Naive thymus-derived CD8-positive, alpha-beta T cell (primary cell): ENCODE results near the gene CELF4. TPM values are rescaled to one million over a fixed set of nuclear protein-coding genes. Genes with fewer than 3 reads are reported as not detected.
A peak's percentile ranks its signal among the peaks of the same experiment; 100 is the strongest.

Source experiments
- ATAC-seq, 2 donors: fragments of 150-1000 bp; cut with Tn5 transposase in 1 of 2; sonication (Bioruptor Pico), chemical (Tn5 transposase) in 1 of 2; 1 replicate in 1 of 2; 2 replicates in 1 of 2; pipeline ENCODE4 v1.10.0; 2021; ENCODE audit warnings: mild to moderate bottlenecking in 2 of 2, moderate library complexity in 2 of 2
- POLR2A ChIA-PET: fragments of 350-600 bp; sonication (Branson Sonifier 250); formaldehyde crosslinking; loops from one replicate; lab custom pipeline; 2021; ENCODE audit warnings: antibody characterized with exemption; lab: Charles Lee
- DNase-seq, 10 donors: peaks; one replicate each; pipeline versions ENCODE4 v3.0.0 to v3.0.0-alpha.2; 2020 to 2022
- H3K27ac Mint-ChIP-seq, 10 donors: one replicate each; pipeline ENCODE4 v1.8.0; 2020 to 2022; ENCODE audit warnings: mild to moderate bottlenecking in 10 of 10, mixed read lengths in 10 of 10, moderate library complexity in 4 of 10, inconsistent platforms in 1 of 10
- H3K27me3 Mint-ChIP-seq, 5 donors: one replicate each; pipeline ENCODE4 v1.8.0; 2021 to 2022; ENCODE audit warnings: mixed read lengths in 5 of 5
- H3K36me3 Mint-ChIP-seq, 3 donors: one replicate each; pipeline ENCODE4 v1.8.0; 2020 to 2022; ENCODE audit warnings: mixed read lengths in 3 of 3, mild to moderate bottlenecking in 2 of 3, inconsistent platforms in 1 of 3
- H3K4me1 Mint-ChIP-seq, 4 donors: one replicate each; pipeline ENCODE4 v1.8.0; 2021 to 2022; ENCODE audit warnings: mixed read lengths in 4 of 4
- H3K4me3 Mint-ChIP-seq, 10 donors: one replicate each; pipeline ENCODE4 v1.8.0; 2020 to 2022; ENCODE audit warnings: mild to moderate bottlenecking in 10 of 10, mixed read lengths in 10 of 10, moderate library complexity in 6 of 10, inconsistent platforms in 1 of 10
- H3K9me3 Mint-ChIP-seq, 9 donors: one replicate each; pipeline ENCODE4 v1.8.0; 2020 to 2022; ENCODE audit warnings: mixed read lengths in 9 of 9, mild to moderate bottlenecking in 3 of 9, inconsistent platforms in 1 of 9, moderate library complexity in 1 of 9
- polyA plus RNA-seq, 3 donors: library from polyadenylated mRNA; unstranded; fragments of 300-500 nt; fragmentation: Illumina TruSeq; gene quantifications; one replicate each; pipeline ENCODE4 v1.2.3, GENCODE V29; 2021
- total RNA-seq, 8 experiments: library from RNA in 2 of 8; stranded (reverse) in 2 of 8; gene quantifications; one replicate each; pipeline ENCODE4 v1.2.3 and lab custom pipeline; 2021 to 2026

Gene CELF4
- total and polyA plus RNA-seq, 5 experiments from 2014 or later, result 0.08 to 0.43 TPM; not detected in 3

DNA sequence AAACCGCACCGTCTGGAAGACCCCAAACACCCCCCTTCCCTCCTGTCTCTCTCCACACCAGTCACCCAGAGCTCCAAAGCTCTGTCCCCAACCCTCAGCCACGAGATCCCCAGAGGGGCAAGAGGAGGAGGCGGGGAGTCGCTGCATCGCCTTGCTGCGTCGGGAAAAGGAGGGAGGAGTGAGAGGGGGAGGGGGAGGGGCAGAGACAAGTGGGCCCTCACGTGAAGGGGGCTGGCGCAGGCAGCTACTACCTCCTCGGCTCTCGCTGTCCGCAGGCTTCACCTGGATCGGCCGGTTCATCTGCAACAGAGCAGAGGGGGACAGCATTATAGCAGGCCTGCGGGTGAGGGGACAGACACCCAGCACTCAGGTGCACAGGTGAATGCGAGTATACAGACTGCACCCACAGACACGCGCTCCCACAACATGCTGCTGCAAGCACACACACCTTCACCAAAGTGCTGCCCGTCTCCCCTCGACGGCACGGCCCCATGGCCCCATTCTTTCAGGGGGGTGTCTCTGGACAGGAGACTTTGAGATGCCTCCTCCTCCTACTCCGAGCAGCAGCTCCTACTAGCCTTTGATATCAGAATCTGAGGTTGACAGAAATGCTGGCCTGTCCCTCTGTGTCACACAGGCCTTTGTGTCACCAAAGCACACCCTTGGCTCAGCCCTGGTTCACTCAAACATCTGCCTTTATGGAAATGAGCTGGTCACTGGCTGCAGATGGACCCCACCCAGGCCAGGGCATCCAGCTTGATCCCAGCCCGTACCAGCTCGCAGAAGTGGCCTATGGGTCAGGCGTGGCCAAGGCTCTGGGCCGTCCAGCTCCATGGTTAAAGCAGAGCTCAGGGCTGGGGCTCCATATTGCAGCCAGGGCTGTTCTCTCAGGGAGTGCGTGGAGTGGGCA lies 243.8 kb downstream of the CELF4 start:
- H3K27me3 Mint-ChIP-seq, result peaks cover 0 to 6% (median 1%) of the 10 kb centered on the region in 5 donors
- no peaks in the 10 kb centered on the region for H3K4me1 Mint-ChIP-seq
- H3K27ac Mint-ChIP-seq, result no peak overlapping the region
- ATAC-seq, result no peak
- no peaks in the 10 kb centered on the region for H3K36me3 Mint-ChIP-seq
- H3K9me3 Mint-ChIP-seq, result peaks cover 0 to 2% (median 0%) of the 10 kb centered on the region in 9 donors
- POLR2A ChIA-PET, result no interaction called here
- no peak for DNase-seq
- no peak overlapping the region for H3K4me3 Mint-ChIP-seq

DNA sequence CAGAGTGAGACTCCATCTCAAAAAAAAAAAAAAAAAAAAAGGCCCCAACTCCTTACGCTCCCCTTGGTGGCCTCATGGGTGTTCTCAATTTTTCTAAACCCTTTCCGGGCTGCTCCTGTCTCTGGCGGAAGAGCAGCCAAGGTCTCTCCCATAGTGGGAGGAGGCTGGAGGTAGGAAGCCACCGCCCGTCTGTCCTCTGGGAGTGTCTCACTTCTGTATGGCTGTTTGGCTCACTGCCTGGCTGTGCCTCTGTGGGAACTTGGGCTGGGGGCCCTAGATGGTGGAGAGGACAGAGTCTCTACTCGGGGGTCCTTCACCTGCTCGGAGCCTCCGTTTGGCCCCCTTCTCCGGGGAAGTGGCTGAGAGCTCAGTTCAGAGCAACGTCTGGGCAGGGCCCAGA lies 245.3 kb downstream of the CELF4 start:
- Mint-ChIP-seq H3K36me3 (no peaks in the 10 kb centered on the region), H3K4me1 (peaks cover 0 to under 1% (median 0%) of the 10 kb centered on the region in 4 donors), H3K9me3 (peaks cover 0 to 2% (median 0%) of the 10 kb centered on the region in 9 donors), H3K4me3 (no peak overlapping the region), H3K27me3 (peaks cover 0 to 4% (median 0%) of the 10 kb centered on the region in 5 donors), H3K27ac (no peak overlapping the region)
- POLR2A ChIA-PET, result no interaction called here
- no peak for ATAC-seq
- DNase-seq, result no peak

DNA sequence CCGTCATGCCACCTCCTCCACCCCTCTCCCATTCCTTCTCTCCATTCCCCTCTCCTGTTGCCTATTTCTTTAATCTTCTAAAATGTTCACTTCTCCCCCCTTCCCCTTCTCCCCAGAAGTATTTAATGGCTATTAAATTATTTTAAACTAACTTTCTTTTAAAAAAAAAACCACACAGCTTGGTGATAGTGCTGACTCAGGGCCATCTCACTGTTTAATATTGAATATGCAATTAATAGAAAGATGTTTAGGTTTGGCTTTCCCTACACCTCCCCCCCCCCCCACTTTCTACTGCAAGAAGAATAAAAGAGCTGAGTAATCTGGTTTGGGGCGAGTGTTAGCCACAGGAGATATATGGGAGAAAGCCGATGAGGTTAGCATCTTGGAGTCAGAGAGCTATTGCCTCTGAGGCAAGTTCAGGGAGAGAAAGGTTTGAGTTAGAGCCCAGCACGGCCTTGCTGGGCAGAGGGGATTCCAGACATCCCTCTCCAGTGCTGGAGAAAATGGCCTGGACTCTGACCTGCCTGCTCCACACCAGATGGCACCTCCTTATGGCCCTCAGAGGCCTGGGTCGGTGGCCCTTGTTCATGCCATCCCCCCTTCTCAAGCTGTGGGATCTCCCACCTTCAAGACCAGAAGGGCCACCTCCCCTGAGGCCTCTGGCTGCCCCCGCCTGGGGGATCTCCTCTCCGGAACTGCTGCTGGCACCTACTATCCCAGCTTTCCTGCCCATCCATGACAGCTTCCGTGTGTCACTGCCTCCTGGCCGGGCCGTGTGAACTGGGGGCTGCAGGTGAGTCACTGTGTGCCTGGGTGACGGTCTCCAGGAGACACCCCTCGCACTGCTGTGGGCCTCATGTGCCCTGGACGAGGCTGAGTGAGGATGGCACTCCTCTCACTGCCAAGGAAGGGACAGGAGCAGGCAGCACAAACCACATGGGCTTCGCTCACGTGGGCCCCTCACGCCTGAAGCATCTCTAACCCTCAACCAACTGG lies 246.9 kb downstream of the CELF4 start:
- no peaks in the 10 kb centered on the region for H3K36me3 Mint-ChIP-seq
- H3K4me3 Mint-ChIP-seq, result no peak overlapping the region
- POLR2A ChIA-PET, result no interaction called here
- DNase-seq (no peak), ATAC-seq (no peak)
- peaks cover 0 to 1% (median 0%) of the 10 kb centered on the region in 4 donors for H3K4me1 Mint-ChIP-seq
- H3K27me3 Mint-ChIP-seq, result peaks cover 0 to 4% (median 0%) of the 10 kb centered on the region in 5 donors
- peaks cover 0 to 2% (median 0%) of the 10 kb centered on the region in 9 donors for H3K9me3 Mint-ChIP-seq
- H3K27ac Mint-ChIP-seq, result no peak overlapping the region

DNA sequence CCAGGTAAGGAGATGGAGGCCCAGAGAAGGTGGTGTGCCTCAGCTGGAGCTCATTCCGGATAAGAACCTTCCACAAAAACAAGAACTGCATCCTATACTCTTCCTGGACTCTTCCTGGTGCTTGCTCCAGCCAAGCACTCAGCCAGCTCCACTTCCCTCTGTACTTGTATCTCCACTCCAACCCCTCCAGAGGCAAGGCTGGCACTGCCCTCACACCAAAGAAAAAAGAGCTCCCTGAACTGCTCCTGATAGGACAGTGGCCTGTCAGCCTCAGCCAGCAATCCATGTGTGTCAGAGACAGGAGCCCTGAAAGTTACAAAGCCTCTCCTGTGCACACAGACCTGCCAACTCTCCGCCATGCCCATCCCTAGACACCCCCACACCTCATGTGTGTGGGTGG lies 248.1 kb downstream of the CELF4 start:
- no peak overlapping the region for H3K4me3 Mint-ChIP-seq
- POLR2A ChIA-PET, result no interaction called here
- DNase-seq (no peak), ATAC-seq (no peak)
- H3K9me3 Mint-ChIP-seq, result no peaks in the 10 kb centered on the region
- H3K27me3 Mint-ChIP-seq, result peaks cover 0 to 2% (median 0%) of the 10 kb centered on the region in 5 donors
- no peaks in the 10 kb centered on the region for H3K36me3 Mint-ChIP-seq
- H3K4me1 Mint-ChIP-seq, result peaks cover 0 to 1% (median 0%) of the 10 kb centered on the region in 4 donors
- H3K27ac Mint-ChIP-seq, result no peak overlapping the region

- ATAC-seq (no peak), DNase-seq (no peak)
- H3K27me3 Mint-ChIP-seq, result peaks cover 0 to 2% (median 0%) of the 10 kb centered on the region in 5 donors
- H3K36me3 Mint-ChIP-seq, result no peaks in the 10 kb centered on the region
- no peak overlapping the region for H3K4me3 Mint-ChIP-seq
- H3K9me3 Mint-ChIP-seq, result no peaks in the 10 kb centered on the region
- POLR2A ChIA-PET, result no interaction called here
- no peak overlapping the region for H3K27ac Mint-ChIP-seq
- peaks cover 0 to 1% (median 0%) of the 10 kb centered on the region in 4 donors for H3K4me1 Mint-ChIP-seq
Observed at GRCh38 chr18:37316468-37316867, 249.1 kb downstream of the CELF4 start.

- Mint-ChIP-seq H3K4me3 (no peak overlapping the region), H3K36me3 (no peaks in the 10 kb centered on the region), H3K4me1 (peaks cover 0 to 1% (median 0%) of the 10 kb centered on the region in 4 donors), H3K27me3 (peaks cover 0 to 1% (median 0%) of the 10 kb centered on the region in 5 donors), H3K9me3 (no peaks in the 10 kb centered on the region), H3K27ac (no peak overlapping the region)
- POLR2A ChIA-PET, result no interaction called here
- ATAC-seq (no peak), DNase-seq (no peak)
Observed at GRCh38 chr18:37315935-37316334, 249.7 kb downstream of the CELF4 start.

- no peak for ATAC-seq
Observed at GRCh38 chr18:37314534-37314933, 251.1 kb downstream of the CELF4 start.

GRCh38 chr18:37313624-37314023 lies 252.0 kb downstream of the CELF4 start:
- POLR2A ChIA-PET, result no interaction called here
- DNase-seq (no peak), ATAC-seq (no peak)
- H3K4me1 Mint-ChIP-seq, result peaks cover 0 to 1% (median 0%) of the 10 kb centered on the region in 4 donors
- no peaks in the 10 kb centered on the region for H3K36me3 Mint-ChIP-seq
- H3K4me3 Mint-ChIP-seq, result no peak overlapping the region
- H3K9me3 Mint-ChIP-seq, result no peaks in the 10 kb centered on the region
- H3K27me3 Mint-ChIP-seq, result peaks cover 0 to 8% (median 1%) of the 10 kb centered on the region in 5 donors
- H3K27ac Mint-ChIP-seq, result no peak overlapping the region

More at GRCh38 chr18:37314534-37314933, 251.1 kb downstream of the CELF4 start:
- Mint-ChIP-seq H3K9me3 (no peaks in the 10 kb centered on the region), H3K36me3 (no peaks in the 10 kb centered on the region), H3K27ac (peak overlapping the region in 1 of 10 donors; percentile 18), H3K4me3 (no peak overlapping the region), H3K4me1 (peaks cover 0 to 1% (median 0%) of the 10 kb centered on the region in 4 donors), H3K27me3 (peaks cover 0 to 8% (median 1%) of the 10 kb centered on the region in 5 donors)
- DNase-seq, result no peak
- POLR2A ChIA-PET, result no interaction called here

GRCh38 chr18:37309861-37310260 lies 255.7 kb downstream of the CELF4 start:
- ATAC-seq (no peak), DNase-seq (no peak)
- no peak overlapping the region for H3K4me3 Mint-ChIP-seq
- H3K36me3 Mint-ChIP-seq, result no peaks in the 10 kb centered on the region
- POLR2A ChIA-PET, result no interaction called here
- H3K27me3 Mint-ChIP-seq, result peaks cover 0 to 8% (median 0%) of the 10 kb centered on the region in 5 donors
- no peak overlapping the region for H3K27ac Mint-ChIP-seq
- H3K4me1 Mint-ChIP-seq, result no peaks in the 10 kb centered on the region
- no peaks in the 10 kb centered on the region for H3K9me3 Mint-ChIP-seq

DNA sequence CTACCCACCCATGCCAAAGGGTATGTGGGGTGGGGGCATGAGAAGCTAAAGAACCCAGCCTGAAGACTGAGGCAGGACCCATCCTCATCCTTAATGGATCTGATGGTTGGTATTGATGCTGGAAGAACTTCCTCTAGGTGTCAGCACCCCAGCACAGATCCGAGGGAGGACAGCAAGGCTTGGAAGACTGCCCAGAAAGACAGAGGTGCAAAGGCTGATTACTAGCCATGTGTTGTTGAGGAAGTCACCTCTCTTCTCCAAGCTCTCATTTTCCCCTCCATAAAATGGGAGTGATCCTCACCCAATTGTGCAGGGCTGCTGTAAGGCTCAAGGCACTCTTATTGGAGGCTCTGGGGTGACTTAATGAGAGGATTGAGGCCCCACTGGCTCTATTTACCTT lies 256.5 kb downstream of the CELF4 start:
- Mint-ChIP-seq H3K27me3 (peaks cover 0 to 9% (median 0%) of the 10 kb centered on the region in 5 donors), H3K9me3 (no peaks in the 10 kb centered on the region), H3K4me3 (no peak overlapping the region), H3K27ac (no peak overlapping the region), H3K36me3 (no peaks in the 10 kb centered on the region), H3K4me1 (no peaks in the 10 kb centered on the region)
- no peak for DNase-seq
- ATAC-seq, result no peak
- POLR2A ChIA-PET, result no interaction called here

GRCh38 chr18:37307181-37307580 lies 258.4 kb downstream of the CELF4 start:
- no peak overlapping the region for H3K4me3 Mint-ChIP-seq
- DNase-seq (no peak), ATAC-seq (no peak)
- H3K27me3 Mint-ChIP-seq, result peaks cover 0 to 11% (median 0%) of the 10 kb centered on the region in 5 donors
- H3K9me3 Mint-ChIP-seq, result no peaks in the 10 kb centered on the region
- H3K4me1 Mint-ChIP-seq, result no peaks in the 10 kb centered on the region
- H3K27ac Mint-ChIP-seq, result peak overlapping the region in 1 of 10 donors; percentile 67
- POLR2A ChIA-PET, result no interaction called here
- no peaks in the 10 kb centered on the region for H3K36me3 Mint-ChIP-seq

GRCh38 chr18:37306432-37306831 lies 259.2 kb downstream of the CELF4 start:
- Mint-ChIP-seq H3K27ac (no peak overlapping the region), H3K36me3 (no peaks in the 10 kb centered on the region), H3K4me1 (no peaks in the 10 kb centered on the region), H3K27me3 (peaks cover 0 to 11% (median 0%) of the 10 kb centered on the region in 5 donors), H3K9me3 (no peaks in the 10 kb centered on the region), H3K4me3 (no peak overlapping the region)
- POLR2A ChIA-PET, result no interaction called here
- DNase-seq, result no peak
- ATAC-seq, result no peak
